GM12801 (cell line): Measurements from ENCODE around the gene ECT2L.

ENCODE experiments used
- TF ChIP-seq, protein P1 (sequence below): IDR thresholded peaks from one replicate; pipeline ENCODE4 v1.5.1; 2011; ENCODE audit warnings: control low read depth; ENCODE audit not compliant: insufficient read length; ENCODE audit errors: extremely low read depth

The ECT2L gene

DNA sequence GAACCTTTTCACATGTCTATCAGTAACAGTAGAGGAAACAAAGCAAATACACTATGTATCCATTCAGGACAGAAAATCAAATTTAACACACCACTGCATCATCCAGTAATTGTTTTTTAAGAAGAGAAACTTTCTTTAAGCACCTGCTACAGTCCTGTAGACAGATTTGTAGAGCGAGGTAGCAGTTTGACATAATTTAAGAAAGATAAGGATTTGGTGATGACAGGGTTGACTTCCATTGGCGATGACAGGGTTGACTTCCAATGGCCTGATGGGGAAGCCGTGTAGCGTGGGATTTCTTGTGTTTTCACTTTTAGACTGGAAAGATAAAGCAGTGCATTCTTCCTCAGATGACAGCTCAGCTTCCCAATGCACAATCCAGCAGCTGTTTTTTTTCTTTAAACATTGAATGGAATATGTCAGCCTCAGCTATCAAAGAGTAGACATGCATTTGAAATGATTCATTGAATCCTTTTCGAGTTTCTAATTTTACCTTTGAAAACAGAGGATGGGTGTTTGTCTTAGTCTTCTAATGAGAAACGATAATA is 68.5 kb downstream of the ECT2L start:
- TF ChIP-seq, protein P1, sequence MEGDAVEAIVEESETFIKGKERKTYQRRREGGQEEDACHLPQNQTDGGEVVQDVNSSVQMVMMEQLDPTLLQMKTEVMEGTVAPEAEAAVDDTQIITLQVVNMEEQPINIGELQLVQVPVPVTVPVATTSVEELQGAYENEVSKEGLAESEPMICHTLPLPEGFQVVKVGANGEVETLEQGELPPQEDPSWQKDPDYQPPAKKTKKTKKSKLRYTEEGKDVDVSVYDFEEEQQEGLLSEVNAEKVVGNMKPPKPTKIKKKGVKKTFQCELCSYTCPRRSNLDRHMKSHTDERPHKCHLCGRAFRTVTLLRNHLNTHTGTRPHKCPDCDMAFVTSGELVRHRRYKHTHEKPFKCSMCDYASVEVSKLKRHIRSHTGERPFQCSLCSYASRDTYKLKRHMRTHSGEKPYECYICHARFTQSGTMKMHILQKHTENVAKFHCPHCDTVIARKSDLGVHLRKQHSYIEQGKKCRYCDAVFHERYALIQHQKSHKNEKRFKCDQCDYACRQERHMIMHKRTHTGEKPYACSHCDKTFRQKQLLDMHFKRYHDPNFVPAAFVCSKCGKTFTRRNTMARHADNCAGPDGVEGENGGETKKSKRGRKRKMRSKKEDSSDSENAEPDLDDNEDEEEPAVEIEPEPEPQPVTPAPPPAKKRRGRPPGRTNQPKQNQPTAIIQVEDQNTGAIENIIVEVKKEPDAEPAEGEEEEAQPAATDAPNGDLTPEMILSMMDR, result no peak

DNA sequence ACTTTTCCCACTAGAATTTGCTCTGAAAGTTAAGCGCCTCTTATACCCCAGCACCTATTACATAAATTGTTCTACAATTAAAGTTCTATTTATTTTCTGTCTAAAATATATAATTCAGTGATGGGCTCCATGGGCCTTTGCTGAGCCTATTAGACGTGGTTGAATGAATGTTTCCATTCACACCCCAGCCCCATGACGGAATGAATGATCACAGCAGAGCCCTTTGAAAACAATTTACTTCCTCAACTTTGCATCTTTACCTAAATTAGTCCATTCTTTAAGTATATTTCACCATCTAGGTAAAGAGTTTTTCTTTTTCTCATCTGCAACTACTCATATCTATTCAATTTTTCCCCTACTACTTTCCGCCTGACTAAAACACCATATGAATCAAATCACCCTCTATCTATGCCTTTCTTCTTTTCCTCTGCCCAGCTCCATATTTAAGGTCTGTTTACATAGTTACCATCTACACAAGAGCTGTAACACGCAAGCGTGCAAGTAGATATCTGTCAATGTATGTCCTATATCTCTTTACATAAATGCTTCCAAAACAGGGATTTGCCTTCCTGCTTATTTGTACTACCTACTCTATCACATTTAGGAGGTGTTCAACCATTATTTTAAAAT is 69.7 kb downstream of the ECT2L start:
- TF ChIP-seq, protein P1, result no peak

DNA sequence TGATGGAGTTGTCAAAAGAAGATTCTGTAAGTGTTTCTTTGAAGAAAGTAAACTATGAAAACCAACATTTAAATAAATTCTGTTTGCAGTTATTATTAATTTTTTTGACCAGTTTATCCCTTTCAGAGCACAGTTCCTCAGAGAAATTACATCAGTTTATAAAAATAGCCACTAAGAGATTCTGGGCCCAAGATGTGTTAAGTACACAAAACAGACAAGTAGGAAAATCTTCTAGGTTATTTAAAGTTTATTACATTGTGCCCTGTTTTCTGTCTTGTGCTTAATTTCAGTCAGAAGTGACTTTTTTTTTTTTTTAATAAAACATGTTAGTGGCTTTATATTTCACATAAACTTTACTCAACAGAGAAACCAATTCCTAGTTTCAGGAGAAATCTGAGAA is 72.3 kb downstream of the ECT2L start:
- TF ChIP-seq, protein P1, result no peak

DNA sequence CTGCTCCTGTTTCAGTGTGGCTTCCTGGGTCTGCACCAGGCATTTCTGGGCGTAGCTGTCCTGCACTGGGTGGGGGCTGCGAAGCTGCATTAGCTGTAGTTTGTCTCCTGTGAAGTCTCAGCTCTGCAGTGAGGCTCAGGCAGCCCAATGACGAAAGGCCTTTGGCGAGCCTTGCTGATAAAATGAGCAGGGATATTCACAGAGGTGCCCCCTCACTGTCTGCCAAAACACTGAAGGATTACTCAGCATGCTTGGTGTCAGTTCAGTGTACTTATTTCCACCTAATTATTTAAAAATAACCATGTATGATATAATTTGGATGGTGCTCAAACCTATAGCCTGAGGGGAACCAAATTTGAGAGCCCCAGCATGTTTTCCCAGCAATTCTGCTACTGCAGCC is 73.5 kb downstream of the ECT2L start:
- TF ChIP-seq, protein P1, result no peak

- TF ChIP-seq, protein P1, result no peak
Measured at GRCh38 chr6:138873191-138873590, 77.3 kb downstream of the ECT2L start.

- TF ChIP-seq, protein P1, result no peak
Measured at GRCh38 chr6:138882369-138883017, 86.6 kb downstream of the ECT2L start.

DNA sequence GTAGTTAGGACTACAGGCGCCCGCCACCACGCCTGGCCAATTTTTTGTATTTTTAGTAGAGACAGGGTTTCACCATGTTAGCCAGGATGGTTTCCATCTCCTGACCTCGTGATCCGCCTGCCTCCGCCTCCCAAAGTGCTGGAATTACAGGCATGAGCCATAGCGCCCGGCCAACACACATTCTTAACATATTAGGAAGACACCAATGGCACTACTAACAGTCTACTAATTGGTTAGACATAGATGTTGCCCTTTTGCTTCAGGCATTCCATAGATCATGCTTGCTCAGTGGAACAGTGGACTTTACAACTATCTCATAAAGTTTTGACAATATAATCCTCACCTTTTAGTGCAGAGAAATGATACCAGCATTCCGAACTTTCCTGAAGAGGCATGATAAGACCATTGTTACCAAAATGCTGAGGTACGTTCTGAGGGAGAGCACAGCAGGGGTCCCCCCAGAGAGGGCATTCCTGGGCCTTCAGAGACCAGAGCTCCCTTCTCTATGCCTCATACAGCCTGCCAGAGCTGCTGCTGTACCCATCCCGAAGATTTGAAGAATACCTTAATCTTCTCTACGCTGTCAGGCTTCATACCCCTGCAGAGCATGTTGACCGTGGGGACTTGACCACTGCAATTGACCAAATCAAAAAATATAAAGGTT is 89.4 kb downstream of the ECT2L start:
- TF ChIP-seq, protein P1, result no peak
